Mesenteric fat pad (tissue), 1 donor: ENCODE measurements around the gene OXT. TPM values are rescaled to one million over a fixed set of nuclear protein-coding genes. Genes with fewer than 3 reads are reported as not detected.
"Not testable (repeated sequence)": the region's sequence is repeated elsewhere in the genome, so short reads cannot be mapped to it uniquely, and the experiment has no call there.

Experiments used
- DNase-seq: peaks from one replicate; pipeline ENCODE4 v3.0.0-alpha.2; 2020; ENCODE audit warnings: low spot score
- total RNA-seq: library from RNA; stranded (reverse); fragmentation: NEBNext Ultra II Directional; extraction: Animal tissue kit (Norgen Biotek cat#: 25700); gene quantifications from one replicate; pipeline ENCODE4 v1.2.1, GENCODE V29; 2021
- donor health status: DM: yes; HTN: yes; CAD: no.

OXT gene
- total RNA-seq, 1 donor from 2014 or later: 1.5 TPM

DNA sequence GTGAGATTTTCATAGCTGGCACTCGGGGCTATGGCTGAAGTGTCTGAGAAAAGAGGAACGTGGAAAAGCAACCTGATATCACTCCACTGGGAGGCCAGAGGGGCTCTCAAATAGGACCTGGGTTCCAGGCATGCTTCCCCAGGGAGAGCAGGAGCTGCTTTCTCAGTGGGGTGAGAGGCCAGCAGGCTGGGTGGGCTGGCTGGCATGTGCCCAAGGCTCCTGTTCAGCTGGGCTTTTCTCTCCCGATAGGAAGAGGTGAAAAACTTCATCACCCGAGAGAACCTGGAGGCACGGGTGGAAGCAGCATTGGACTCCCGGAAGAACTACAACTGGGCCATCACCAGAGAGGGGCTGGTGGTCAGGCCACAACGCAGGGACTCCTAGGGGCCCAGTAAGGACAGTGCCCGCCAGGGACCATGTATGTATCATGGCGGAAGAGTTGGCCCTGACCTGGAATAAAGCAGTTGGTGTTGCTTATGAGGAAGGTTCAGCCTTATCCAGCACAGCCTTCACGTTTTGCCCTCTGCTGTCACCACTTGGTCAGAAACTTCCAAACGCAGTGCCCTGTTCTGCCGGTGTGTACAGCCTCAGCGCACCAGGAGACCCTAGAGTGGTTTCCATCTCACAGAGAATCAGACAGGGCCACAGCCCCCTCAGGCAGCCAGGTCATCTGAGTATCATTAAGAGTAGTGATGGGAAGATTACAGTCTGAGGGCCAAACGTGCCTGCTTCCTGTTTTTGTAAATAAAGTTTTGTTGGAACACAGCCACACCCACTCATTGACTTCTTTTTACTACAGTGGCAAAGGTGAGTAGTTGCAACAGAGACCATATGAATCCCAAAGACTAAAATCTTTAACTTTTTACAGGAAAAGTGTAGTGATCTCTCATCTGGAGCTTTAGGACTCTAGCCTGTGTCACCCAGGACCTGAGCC, 23.7 kb upstream of the OXT start:
- no peak for DNase-seq

DNA sequence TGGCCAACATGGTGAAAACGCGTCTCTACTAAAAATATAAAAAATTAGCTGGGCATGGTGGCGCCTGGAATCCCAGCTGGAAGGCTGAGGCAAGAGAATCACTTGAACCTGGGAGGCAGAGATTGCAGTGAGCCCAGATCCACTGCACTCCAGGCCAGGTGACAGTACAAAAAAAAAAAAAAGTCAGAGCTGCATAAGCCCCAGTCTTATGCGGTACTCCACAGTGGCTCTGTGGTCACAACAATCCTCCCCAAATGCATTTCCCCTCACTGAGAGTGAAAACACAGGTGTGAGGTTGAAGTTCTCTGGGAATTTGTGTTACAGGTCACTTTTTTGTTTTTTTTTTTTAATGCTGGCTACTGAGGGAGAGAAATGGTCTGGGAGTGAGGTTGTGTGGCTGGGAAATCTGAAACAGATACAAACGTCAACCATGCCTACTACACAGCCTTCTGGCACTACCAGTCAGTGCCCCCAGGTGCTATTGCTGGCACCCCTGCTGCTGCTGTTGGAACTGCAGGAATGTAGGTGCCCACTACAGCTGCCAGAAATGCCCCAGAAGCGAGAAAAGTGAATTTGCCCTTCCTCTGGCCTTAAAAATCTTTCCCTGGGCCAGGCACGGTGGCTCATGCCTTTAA, 19.9 kb upstream of the OXT start:
- DNase-seq: no peak

DNA sequence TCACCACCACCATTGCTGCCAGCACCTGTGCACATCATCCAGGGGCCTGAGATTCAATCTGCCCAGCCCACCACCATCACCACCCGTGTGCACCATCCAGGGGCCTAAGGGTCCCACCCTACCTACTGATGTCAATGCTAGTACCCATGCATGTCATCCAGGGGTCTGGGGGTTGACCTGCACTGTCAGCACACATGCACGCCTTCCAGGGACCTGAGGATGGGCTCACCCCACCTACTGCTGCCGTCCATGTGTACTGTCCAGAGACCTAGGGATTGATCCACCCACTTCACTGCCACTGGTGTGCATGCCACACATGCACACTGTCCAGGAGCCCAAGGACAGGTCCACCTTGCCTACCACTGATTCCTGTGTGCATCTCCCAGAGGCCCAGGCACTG, 11.9 kb upstream of the OXT start:
- no peak for DNase-seq

DNA sequence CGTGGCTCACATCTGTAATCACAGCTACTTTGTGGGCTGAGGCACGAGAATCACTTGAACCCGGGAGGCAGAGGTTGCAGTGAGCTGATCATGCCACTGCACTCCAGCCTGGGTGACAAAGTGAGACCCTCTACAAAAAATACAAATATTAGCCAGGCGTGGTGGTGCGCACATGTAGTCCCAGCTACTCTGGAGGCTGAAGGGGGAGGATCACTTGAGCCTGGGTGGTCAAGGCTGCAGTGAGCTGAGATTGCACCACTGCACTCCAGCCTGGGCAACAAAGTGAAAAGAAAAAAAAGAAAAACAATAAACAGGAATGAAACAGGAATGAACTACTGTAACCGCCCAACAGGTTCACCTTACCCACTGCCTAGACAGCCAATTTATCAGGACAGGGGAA, 7.3 kb upstream of the OXT start:
- not testable (repeated sequence) for DNase-seq

DNA sequence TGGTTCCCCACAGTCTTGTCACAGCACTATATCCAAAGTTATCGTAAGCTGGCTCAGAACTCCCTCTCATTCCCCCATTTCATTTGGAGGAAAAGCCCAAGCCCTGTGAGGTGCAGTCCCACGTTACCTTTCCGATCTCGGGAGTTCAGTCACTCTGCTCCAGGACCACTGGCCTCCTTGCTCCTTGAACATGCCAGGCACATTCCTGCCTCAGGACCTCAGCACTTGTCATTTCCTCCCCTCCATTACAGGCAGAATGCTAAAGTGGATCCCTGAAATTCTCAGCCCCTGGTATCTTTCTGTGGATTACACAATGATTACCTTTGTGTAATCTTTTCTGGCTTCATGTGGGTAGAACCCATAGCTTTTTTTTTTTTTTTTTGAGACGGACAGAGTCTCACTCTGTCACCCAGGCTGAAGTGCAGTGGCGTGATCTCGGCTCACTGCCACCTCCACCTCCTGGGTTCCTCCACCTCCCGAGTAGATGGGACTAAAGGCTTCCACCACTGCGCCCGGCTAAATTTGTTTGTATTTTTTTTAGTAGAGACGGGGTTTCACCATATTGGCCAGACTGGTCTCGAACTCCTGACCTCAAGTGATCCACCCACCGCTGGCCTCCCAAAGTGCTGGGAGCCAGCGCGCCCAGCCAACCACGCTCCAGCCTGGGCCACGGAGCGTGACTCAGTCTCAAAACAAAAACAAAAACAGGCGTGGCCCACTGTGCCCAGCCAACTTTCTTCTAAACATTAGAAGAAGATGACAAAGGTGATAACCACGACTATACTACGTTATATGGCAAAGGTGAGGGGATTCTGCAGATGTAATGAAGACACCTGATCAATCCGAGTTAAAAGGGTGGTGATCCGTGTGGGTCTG, 4.0 kb upstream of the OXT start:
- no peak for DNase-seq

DNA sequence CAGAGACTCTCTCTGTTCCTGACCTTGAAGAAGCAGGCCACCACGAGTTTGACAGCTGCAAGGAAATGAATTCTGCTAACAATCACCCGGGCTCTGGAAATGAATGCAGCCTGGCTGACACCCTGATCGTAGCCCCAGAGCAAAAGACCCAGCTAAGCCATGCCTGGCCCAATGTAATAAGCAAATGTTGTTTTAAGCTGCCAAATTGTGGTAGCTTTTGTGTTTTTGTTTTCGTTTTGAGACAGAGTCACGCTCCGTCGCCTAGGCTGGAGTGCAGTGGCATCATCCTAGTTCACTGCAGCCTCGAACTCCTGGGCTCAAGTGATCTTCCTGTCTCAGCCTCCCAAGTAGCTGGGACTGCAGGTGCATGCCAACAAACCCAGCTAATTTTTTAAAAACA, 3.3 kb upstream of the OXT start:
- DNase-seq: no peak

DNA sequence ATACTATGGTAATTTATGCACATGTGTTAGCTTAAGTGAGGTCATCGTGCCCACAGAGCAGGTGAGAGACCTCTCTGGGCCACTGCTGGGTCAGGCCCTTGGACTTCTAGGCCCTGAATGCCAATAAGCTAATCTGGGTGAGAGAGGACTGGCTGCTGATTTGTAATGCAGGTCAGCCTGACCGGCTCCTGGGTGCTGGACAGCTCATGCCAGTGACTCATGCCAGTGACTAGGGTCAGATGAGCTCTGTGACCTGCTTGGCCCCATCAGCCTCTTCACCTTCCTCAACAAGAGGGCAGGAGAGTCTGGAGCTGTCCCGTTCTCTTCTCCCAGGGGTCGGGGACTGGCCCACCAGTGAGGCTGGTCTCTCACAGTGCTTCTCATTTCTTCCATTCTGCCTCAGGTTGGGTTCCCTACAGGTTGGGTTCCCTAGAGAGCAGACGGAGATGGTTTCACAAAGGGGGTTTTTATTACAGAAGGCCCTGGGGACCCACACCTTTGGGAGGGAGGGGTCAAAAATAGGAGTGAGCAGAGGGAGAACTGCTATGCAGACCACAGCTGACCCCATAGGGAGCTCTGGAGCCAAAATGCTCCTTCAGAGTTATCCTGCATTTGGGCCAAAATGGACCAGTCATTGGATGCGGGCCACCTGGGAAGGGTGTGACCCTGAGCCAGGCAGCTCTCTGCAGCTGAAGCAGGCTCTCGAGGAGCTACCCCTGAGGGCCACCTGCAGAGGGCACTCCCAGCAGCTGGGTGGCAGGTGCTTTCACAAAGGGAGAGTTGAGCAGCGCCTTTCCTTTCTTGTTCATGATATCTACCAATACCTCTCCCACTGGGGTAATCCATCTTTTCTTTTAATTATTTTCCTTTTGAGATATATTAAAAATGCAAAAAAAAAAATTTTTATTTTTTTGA, 2.2 kb upstream of the OXT start:
- no peak for DNase-seq

DNA sequence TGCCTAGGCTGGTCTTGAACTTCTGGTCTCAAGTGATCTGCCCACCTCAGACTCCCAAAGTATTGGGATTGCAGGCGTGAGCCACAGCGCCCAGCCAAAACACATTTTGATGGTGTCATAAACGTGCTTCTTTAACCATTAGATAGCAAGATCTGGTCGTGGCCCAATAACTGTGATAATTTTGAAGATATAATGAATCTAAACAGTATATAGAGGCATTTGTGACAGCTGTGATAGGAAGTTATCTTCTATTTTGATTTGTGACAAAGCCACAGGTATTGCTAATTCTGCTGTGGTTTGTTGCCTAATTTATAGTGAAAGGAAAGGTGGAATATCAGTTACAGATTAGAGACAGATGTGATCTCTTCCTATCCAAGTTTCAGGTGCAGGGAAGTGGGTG, 695 bp upstream of the OXT start:
- DNase-seq: no peak

DNA sequence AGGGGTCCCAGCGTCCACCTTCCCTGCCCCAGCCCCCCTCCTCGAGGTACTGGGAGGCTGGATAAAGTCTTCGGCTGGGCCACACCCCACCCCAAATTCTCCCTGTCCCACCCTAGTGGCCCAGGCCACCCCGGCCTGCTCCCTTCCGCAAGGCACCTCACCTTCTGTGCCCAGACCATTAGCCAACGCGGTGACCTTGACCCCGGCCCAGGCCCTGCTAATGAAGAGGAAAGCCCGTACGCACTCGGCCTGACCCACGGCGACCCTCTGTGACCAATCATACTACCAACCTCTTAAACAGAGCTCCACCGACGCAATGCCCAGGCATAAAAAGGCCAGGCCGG, 182 bp upstream of the OXT start:
- no peak for DNase-seq

DNA sequence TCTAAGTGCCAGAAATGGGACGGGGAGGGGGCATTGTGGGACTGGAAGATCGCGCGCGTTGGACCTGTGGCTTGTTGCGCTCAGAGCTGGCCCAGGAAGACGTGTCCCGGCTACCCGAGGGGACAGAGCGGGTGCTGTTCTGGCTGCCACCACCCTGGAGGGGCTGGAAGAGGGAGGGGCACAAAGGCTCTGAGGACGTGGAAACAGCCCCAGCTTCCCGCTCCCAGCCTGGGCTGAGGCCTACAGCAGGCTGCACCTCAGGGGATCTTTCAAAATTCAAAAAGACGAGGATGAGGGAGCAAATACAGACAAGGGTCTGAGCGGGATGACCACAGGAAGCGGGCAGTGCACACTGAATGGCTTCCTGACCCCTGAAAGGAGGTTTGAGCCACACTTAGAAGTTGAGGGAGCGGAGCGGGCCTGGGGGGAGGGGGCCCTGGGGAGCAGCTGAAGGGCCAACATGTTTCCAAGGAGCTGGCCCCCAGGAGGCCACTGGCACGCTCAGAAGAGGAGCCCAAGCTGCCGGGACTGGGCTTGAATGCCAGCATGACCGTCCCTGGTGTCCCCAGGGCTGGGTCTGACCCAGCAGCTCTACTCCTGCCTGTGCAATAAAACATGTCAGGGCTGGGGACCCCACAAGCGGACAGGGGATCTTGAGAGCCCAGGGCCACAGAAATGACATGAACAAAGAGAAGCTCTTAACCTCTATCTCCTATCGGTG, 1.3 kb downstream of the OXT start:
- DNase-seq: no peak

DNA sequence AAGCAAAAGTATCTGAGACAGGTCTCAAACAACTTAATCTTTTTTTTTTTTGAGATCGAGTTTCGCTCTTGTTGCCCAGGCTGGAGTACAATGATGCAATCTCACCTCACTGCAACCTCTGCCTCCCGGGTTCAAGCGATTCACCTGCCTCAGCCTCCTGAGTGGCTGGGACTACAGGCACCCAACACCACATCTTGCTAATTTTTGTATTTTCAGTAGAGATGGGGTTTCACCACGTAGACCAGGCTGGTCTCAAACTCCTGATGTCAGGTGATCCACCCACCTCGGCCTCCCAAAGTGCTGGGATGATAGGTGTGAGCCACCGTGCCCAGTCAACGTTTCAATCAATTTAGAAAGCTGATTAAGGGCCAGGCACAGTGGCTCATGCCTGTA, 1.8 kb downstream of the OXT start:
- DNase-seq: not testable (repeated sequence)

DNA sequence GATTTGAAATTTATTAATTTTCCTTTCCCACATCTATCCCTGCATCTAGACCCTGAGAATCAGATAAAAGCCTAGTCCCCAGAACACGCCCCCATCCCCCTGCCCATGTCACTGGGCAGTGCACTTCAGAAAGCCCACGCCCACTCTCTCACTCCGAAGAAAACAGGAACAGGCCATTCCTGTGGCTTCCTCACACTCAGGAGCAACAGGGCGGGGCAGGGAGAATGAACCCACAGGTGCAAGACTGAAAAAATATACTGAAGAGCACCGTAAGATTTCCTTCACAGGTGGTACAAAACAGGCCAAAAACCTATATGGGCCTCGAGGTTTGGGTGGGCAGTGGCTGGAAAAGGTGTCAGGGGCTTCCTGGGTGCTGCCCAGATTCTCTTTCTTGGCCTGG, 3.4 kb downstream of the OXT start:
- DNase-seq: no peak

DNA sequence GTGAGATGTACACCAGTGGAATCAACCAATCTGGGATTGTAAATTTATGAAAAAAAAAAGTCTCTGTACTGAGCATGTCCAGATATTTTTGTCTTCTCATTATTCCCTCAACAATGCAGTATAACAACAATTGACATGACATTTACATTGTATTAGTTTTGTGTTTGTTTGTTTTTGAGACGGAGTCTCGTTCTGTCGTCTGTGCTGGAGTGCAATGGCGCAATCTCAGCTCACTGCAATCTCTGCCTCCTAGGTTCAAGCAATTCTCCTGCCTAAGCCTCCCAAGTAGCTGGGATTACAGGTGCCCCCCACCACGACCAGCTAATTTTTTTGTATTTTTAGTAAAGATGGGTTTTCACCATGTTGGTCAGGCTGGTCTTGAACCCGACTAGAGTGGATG, 3.9 kb downstream of the OXT start:
- DNase-seq: not testable (repeated sequence)

DNA sequence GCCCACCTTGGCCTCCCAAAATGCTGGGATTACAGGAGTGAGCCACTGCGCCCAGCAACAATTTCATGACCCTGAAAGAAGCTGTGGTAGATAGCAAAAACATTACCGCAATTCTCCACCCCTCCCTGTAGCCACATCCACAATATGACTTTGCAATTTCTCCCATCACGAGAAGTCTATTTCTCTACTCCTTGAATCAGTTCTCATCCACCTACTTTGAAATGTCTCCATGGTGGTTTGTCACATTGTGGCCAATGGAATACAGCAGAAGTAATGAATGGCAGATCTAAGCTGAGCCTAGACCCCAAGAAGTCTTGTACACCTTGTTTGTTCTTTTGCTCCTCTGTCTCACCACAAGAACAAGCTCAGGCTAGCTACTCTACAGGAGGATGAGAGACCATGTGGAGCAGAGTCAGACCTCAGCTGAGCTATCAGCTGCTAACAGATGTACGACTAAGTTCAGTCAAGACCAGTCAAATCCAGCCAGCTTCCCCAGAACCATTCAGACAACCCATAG, 6.3 kb downstream of the OXT start:
- DNase-seq: no peak

DNA sequence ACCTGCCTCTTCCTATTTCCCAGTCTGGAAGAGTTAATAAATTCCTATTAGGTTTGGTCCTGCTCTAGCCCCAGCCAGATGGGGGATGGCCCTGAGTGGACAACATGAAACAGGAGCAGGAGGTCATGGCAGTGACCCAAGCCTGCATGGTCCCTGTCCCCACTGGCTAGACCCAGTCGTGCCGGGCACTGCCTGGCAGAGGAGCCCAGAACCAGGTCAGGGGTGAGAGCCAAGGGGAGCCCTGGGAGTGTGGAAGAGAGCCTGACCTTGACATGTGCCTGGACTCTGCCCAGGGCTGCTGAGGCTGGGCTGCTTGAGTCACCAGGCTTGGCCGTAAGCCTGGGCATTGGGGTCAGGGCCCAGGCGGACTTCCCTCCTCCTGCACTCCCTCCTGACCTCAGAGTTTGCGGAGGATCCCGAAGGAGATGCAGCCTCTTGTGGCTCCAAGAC, 9.5 kb downstream of the OXT start:
- no peak for DNase-seq

DNA sequence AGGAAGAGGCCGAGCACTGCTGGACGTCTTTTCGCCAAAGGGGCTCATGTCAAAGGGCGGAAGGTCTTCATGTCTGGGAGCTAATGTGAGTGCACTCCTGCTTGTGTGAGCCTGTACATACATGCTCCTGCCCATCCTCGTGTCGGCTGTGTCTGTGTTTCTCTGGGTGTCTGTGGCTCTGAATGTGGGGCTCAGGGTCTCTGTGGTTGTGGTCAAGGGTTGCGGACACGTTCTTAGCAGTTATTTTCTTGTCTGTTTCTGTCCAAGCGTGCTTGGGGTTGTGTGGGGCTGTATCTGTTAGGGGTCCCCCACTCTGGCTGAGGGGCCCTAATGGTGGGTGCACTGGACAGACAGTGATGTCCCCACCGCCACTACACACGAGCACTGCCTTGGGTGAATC, 10.2 kb downstream of the OXT start:
- DNase-seq: no peak

DNA sequence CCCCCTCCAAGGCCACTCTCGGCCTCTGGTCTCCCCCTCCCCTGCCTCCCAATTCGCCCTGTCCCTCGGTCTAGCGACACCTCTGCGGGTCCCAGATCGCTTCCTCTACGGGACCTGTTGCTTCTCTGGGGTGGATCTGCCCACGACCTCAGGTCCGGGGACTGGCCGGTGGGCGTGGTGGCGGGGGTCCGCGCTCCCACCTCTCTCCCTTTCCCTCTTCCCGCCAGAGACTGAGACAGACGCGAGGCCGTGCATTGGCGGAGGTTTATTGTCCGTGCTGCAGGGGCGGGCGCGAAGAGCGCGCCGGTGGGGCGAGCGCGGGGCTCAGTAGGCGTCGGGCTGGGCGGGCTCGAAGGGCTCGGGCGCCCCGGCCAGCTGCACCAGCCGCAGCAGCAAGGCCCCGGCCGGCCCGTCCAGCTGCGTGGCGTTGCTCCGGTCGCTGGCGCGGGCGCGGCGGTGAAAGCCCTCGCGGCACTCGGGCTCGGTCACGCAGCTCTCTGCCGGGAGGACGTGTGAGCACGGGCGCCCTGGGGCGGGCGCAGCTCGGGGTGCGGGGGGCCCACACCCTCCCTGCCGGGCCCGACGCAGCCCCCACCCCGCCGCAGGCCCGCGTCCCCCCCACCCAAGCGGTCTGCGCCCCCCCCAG, 11.0 kb downstream of the OXT start:
- no peak for DNase-seq

DNA sequence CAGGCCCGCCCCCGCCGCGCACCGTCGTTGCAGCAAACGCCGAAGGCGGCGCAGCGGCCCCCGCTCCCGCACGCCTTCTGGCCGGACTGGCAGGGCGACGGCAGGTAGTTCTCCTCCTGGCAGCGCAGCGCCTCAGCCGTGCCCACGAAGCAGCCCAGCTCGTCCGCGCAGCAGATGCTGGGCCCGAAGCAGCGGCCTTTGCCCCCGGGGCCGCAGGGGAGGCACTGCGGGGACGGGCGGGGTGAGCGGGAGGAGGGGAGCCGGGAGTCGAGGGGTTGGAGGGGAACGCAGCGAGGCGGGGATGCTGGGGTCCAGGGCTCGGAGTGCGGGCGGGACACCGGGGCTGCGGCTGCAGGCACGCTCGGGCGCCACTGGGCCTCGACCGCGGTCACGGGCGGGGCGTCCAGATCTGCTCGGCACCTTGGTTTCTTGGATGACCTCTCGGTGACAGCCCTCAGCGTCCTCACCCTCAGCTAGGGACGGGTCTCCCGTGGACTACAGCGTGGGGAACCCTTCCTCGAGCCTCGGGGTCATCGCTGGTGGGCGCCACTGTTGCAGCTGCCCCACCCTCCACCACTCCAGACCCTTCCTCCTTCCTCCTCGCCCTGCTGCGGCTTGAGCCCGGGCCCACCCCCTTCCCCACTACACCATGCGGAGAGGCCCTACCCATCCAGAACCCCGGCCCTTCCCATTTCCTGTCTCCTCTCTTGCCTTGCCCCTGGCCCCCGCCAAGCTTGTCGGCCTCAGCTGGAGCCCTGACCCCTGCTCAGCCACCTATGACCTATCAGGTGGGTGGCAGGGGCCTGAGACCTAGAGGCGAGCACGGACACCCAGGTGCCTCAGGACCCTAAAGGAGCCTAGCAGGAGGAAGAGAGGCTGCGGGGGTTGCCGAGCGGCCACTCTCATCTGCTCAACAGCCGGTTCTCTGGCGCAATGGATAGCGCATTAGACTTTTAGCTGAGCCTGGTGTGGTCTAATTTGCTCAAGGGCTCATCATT, 11.8 kb downstream of the OXT start:
- DNase-seq: no peak
